HL-60 (cell line): Measurements from ENCODE around the gene ENTPD2.

Source experiments
- DNase-seq, 2 experiments: peaks; one replicate each; pipeline ENCODE4 v3.0.0-alpha.2; 2010 to 2020; ENCODE audit warnings: low read depth in 1 of 2, low spot score in 1 of 2
- H3K27ac ChIP-seq: fragments of 250-450 bp; sonication (Bioruptor Pico); replicated peaks from 2 replicates; pipeline ENCODE4 v1.5.1; 2020; ENCODE audit warnings: mild to moderate bottlenecking, moderate library complexity
- H3K27me3 ChIP-seq: fragments of 250-450 bp; sonication (Bioruptor Pico); 2 replicates; pipeline ENCODE4 v1.5.1; 2021; ENCODE audit warnings: mild to moderate bottlenecking, moderate library complexity; ENCODE audit not compliant: insufficient read depth, poor library complexity, severe bottlenecking
- H3K4me3 ChIP-seq: replicated peaks from 2 replicates; pipeline ENCODE4 v1.5.1; 2011; ENCODE audit warnings: mild to moderate bottlenecking, control low read depth, low read length; ENCODE audit not compliant: insufficient read depth
- CTCF ChIP-seq: IDR thresholded peaks from one replicate; pipeline ENCODE4 v1.5.1; 2011; ENCODE audit warnings: low read length, control low read depth, inconsistent platforms; ENCODE audit not compliant: insufficient read depth
- GABPA ChIP-seq: IDR thresholded peaks from 2 replicates; pipeline ENCODE4 v1.6.1; 2012; ENCODE audit warnings: low read depth
- POLR2AphosphoS5 ChIP-seq: IDR thresholded peaks from 2 replicates; pipeline ENCODE4 v1.6.1; 2012; ENCODE audit warnings: low read depth
- SPI1 ChIP-seq: IDR thresholded peaks from 2 replicates; pipeline ENCODE4 v1.6.1; 2012; ENCODE audit warnings: low read depth, mild to moderate bottlenecking, borderline replicate concordance
- TF ChIP-seq, protein P1 (sequence below): IDR thresholded peaks from 2 replicates; pipeline ENCODE4 v1.6.1; 2012; ENCODE audit warnings: low read depth; ENCODE audit not compliant: insufficient replicate concordance

Gene ENTPD2

GRCh38 chr9:137048655-137049543 lies 5.0 kb downstream of the ENTPD2 start:
- DNase-seq, result no peak
- H3K27ac ChIP-seq, result no peak overlapping the region
- no peak overlapping the region for H3K4me3 ChIP-seq
- peaks cover 56% of the 10 kb centered on the region for H3K27me3 ChIP-seq
- TF ChIP-seq POLR2AphosphoS5 (no peak), SPI1 (no peak)
- TF ChIP-seq, protein P1, sequence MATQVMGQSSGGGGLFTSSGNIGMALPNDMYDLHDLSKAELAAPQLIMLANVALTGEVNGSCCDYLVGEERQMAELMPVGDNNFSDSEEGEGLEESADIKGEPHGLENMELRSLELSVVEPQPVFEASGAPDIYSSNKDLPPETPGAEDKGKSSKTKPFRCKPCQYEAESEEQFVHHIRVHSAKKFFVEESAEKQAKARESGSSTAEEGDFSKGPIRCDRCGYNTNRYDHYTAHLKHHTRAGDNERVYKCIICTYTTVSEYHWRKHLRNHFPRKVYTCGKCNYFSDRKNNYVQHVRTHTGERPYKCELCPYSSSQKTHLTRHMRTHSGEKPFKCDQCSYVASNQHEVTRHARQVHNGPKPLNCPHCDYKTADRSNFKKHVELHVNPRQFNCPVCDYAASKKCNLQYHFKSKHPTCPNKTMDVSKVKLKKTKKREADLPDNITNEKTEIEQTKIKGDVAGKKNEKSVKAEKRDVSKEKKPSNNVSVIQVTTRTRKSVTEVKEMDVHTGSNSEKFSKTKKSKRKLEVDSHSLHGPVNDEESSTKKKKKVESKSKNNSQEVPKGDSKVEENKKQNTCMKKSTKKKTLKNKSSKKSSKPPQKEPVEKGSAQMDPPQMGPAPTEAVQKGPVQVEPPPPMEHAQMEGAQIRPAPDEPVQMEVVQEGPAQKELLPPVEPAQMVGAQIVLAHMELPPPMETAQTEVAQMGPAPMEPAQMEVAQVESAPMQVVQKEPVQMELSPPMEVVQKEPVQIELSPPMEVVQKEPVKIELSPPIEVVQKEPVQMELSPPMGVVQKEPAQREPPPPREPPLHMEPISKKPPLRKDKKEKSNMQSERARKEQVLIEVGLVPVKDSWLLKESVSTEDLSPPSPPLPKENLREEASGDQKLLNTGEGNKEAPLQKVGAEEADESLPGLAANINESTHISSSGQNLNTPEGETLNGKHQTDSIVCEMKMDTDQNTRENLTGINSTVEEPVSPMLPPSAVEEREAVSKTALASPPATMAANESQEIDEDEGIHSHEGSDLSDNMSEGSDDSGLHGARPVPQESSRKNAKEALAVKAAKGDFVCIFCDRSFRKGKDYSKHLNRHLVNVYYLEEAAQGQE, result no peak

- peaks cover 42% of the 10 kb centered on the region for H3K27me3 ChIP-seq
- H3K27ac ChIP-seq, result no peak within 1 kb of the TSS
- H3K4me3 ChIP-seq, result no peak within 1 kb of the TSS; the same call in 1 of the 2 replicates
- TF ChIP-seq CTCF (peak; percentile 79), GABPA (no peak), SPI1 (peak; percentile 36; the same call in 1 of the 2 replicates), POLR2AphosphoS5 (no peak)
- TF ChIP-seq, protein P1, result peak; percentile 97
- peak in 1 of 2 experiments; percentile 81 for DNase-seq
Measured at GRCh38 chr9:137046088-137046787, 7.6 kb downstream of the ENTPD2 start, which contains the start of gene NPDC1. Gene NPDC1, minus strand, starts transcription at chr9:137046177. Its CDS starts 188 bp downstream, at chr9:137045989.

DNA sequence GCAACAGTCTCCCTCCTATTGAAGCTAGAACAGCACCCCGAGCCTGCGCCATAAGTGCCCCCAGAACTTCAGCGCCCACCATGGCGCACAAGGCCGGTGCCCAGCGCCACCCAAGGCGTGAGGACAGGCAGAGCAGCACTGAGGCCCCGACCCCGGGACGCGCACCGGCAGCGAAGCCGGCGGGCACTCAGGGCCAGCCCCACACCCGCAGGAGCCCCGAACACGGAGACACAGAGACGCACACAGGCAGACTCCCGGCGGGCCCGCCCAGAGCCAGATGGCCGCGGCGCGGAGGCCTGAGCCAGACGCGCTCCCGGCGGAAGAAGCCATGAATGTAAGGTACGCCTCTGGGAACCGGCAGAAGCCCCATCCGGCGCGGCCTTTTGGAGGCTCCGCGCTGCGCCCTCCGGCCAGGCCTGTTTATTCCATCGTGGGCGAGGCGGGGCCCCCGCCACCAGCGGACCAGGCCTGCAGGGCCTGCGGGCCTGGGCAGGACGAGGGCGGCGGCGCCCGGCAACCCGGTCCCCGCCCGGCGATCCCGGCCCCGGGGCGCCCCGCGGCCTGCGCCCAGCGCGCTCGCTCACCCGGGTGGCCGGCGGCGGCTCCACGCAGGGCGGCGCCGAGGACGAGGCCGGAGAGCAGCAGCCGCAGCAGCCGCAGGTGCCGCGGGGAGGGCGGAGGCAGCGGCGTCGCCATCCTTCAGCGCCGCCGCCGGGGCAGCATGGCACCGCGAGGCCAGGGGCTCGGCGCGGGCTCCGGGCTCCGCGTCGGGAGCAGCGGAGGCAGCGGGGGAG lies 8.4 kb downstream of the ENTPD2 start:
- TF ChIP-seq POLR2AphosphoS5 (no peak), GABPA (no peak), SPI1 (no peak), CTCF (no peak)
- TF ChIP-seq, protein P1, result no peak
- peaks cover 38% of the 10 kb centered on the region for H3K27me3 ChIP-seq
- no peak for DNase-seq
- no peak overlapping the region for H3K27ac ChIP-seq
- no peak overlapping the region; the same call in 1 of the 2 replicates for H3K4me3 ChIP-seq
